PFSK-1 (cell line): ENCODE data around the gene ISL2.

Source experiments
- SIN3A ChIP-seq: IDR thresholded peaks from 2 replicates; pipeline ENCODE4 v1.6.1; 2012; ENCODE audit warnings: mild to moderate bottlenecking, low read length, moderate library complexity, borderline replicate concordance; ENCODE audit not compliant: insufficient read depth
- TAF1 ChIP-seq: IDR thresholded peaks from 2 replicates; pipeline ENCODE4 v1.6.1; 2012; ENCODE audit warnings: low read length, control low read depth, borderline replicate concordance; ENCODE audit not compliant: insufficient read depth

- TF ChIP-seq SIN3A (no peak), TAF1 (no peak)
These were observed 26.7 kb downstream of the ISL2 start for GRCh38 chr15:76363251-76363650.
